ENCODE measurements around the gene ZFYVE9. TPM values are rescaled to one million over a fixed set of nuclear protein-coding genes. Genes with fewer than 3 reads are reported as not detected.

Gene ZFYVE9
- total and polyA plus RNA-seq, 2 of the 8 experiments (the other 6 are each of a cell fraction or from before 2014, with no cell fraction given): 5.8 to 26.5 TPM

- DNase-seq (ENCODE audit: low read depth in 1 of 2, low spot score in 2 of 2) (no peak), FAIRE-seq (no peak)
- Histone ChIP-seq H3K27me3 (replicated peaks in 1 of 4; ENCODE audit: control insufficient read depth in 3 of 4, extremely low read depth in 1 of 4, insufficient read depth in 3 of 4, low read length in 3 of 4) (no peaks in the 10 kb centered on the region), H3K4ac (replicated peaks; ENCODE audit: insufficient read length, low read depth, low read length) (no peak overlapping the region), H4K5ac (ENCODE audit: insufficient read length, low read depth, low read length) (no peak overlapping the region), H3K14ac (ENCODE audit: insufficient read length) (no peak overlapping the region), H3K27ac (ENCODE audit: low read depth, low read length) (no peak overlapping the region), H4K8ac (ENCODE audit: extremely low read depth, insufficient read depth, low read length) (no peak overlapping the region), H3K23me2 (ENCODE audit: low read depth, low read length) (no peaks in the 10 kb centered on the region), H2BK20ac (ENCODE audit: low read length) (no peak overlapping the region), H3K18ac (ENCODE audit: extremely low read depth, low read length) (no peak overlapping the region), H3K79me2 (ENCODE audit: control insufficient read depth in 1 of 2, insufficient read depth in 2 of 2, low read length in 2 of 2) (no peaks in the 10 kb centered on the region), H4K20me1 (replicated peaks in 1 of 2; ENCODE audit: control insufficient read depth in 1 of 2, insufficient read depth in 2 of 2, low read length in 2 of 2) (peaks cover 3% of the 10 kb centered on the region in 2 experiments), H2BK5ac (ENCODE audit: low read depth, low read length) (no peak overlapping the region), H3K9me3 (ENCODE audit: insufficient read depth in 2 of 2, low read depth in 1 of 2, low read length in 1 of 2) (no peaks in the 10 kb centered on the region), H3K4me1 (replicated peaks in 1 of 4; ENCODE audit: control insufficient read depth in 3 of 4, insufficient read depth in 4 of 4, low read length in 3 of 4) (peaks cover 0 to 8% (median 2%) of the 10 kb centered on the region in 4 experiments; a peak in 4 of 7 replicates), H3K79me1 (ENCODE audit: low read depth, low read length) (no peaks in the 10 kb centered on the region), H3K4me3 (ENCODE audit: extremely low read depth in 1 of 4, insufficient read depth in 2 of 4, low read depth in 3 of 4, low read length in 4 of 4) (no peak overlapping the region), H4K91ac (replicated peaks; ENCODE audit: insufficient read length, low read length) (no peak overlapping the region), H2BK120ac (replicated peaks; ENCODE audit: low read depth, low read length) (no peak overlapping the region), H2BK12ac (ENCODE audit: low read depth, low read length) (no peak overlapping the region), H3K23ac (ENCODE audit: insufficient read length) (no peak overlapping the region), H2BK15ac (ENCODE audit: low read length) (no peak overlapping the region), H3K9ac (replicated peaks in 1 of 4; ENCODE audit: extremely low read depth in 1 of 4, low read depth in 3 of 4, low read length in 3 of 4) (no peak overlapping the region), H3K36me3 (ENCODE audit: control insufficient read depth in 2 of 4, insufficient read depth in 4 of 4, low read length in 3 of 4) (peaks cover 30 to 87% (median 70%) of the 10 kb centered on the region in 4 experiments; a peak in 7 of 8 replicates), H3K4me2 (ENCODE audit: insufficient read depth in 1 of 2, low read depth in 2 of 2, low read length in 2 of 2) (no peak overlapping the region), H2AFZ (ENCODE audit: low read length) (no peak overlapping the region), H2AK5ac (ENCODE audit: low read depth, low read length) (no peak overlapping the region), H3K56ac (replicated peaks; ENCODE audit: insufficient read length, low read depth, low read length) (no peak overlapping the region)
- CTCF ChIA-PET (ENCODE audit: partially characterized antibody): interaction anchor here (0.6 kb wide), 1 partner anchor 13 kb away, joined by 3 read pairs; no protein-coding TSS in a partner anchor
- WGBS, 2 experiments (ENCODE audit: extremely low coverage in 1 of 2, insufficient coverage in 1 of 2, insufficient read length in 1 of 2, insufficient replicate concordance in 2 of 2, low coverage in 1 of 2, low lambda C conversion rate in 2 of 2, missing lambda C conversion rate in 1 of 2): 89% methylated on average over 10 of the region's 11 CpGs; no CpG with 5 or more reads in 1 of the 2 experiments
- POLR2A ChIA-PET (ENCODE audit: partially characterized antibody): interaction anchor here (0.6 to 1.5 kb wide), 2 partner anchors 9 to 23 kb away, joined by 3 to 5 read pairs; no protein-coding TSS in a partner anchor
- TF ChIP-seq RAD21 (IDR thresholded peaks at IDR 0.05 in 1 of 2, conservative IDR thresholded peaks at IDR 0.05 in 1 of 2; ENCODE audit: low read depth in 2 of 2, low read length in 2 of 2) (no peak), USF2 (IDR thresholded peaks at IDR 0.05; ENCODE audit: low read length) (no peak), BACH1 (IDR thresholded peaks at IDR 0.05; ENCODE audit: low read length) (no peak)
Observed at GRCh38 chr1:52355847-52356505, 214.1 kb downstream of the ZFYVE9 start.

Measured in H1 (cell line).